ENCODE data around the gene DNM1L. TPM values are rescaled to one million over a fixed set of nuclear protein-coding genes. Genes with fewer than 3 reads are reported as not detected.
A peak's percentile ranks its signal among the peaks of the same experiment; 100 is the strongest.

DNM1L gene
- total and polyA plus RNA-seq, 9 of the 15 experiments (the other 6 are each of a cell fraction or from before 2014, with no cell fraction given): 24.1 to 82.8 (median 61.5) TPM

GRCh38 chr12:32644431-32644830 is 34.7 kb upstream of the DNM1L start (continued):
- no peak for TF ChIP-seq UBTF (IDR thresholded peaks at IDR 0.05; ENCODE audit: borderline replicate concordance in 1 of 2, low read depth in 2 of 2, low read length in 2 of 2)
- peak in 1 of 2 experiments; percentile 62; a peak in 1 of 4 replicates for TF ChIP-seq MLLT1 (IDR thresholded peaks at IDR 0.05)
- no peak for TF ChIP-seq KAT8 (IDR thresholded peaks at IDR 0.05; ENCODE audit: low read depth)
- TF ChIP-seq THAP7 (CRISPR knock-in tag; IDR thresholded peaks at IDR 0.05): no peak
- TF ChIP-seq ZBTB17 (CRISPR knock-in tag; IDR thresholded peaks at IDR 0.05): no peak
- 0 out of 2 replicates have a peak, but pooled peaks have one; percentile 47 for TF ChIP-seq HEY1 (CRISPR knock-in tag; IDR thresholded peaks at IDR 0.05; ENCODE audit: borderline replicate concordance)
- TF ChIP-seq ZNF586 (CRISPR knock-in tag; conservative IDR thresholded peaks at IDR 0.05): no peak
- TF ChIP-seq FOXA3 (CRISPR knock-in tag; conservative IDR thresholded peaks at IDR 0.05 in 1 of 2, IDR thresholded peaks at IDR 0.05 in 1 of 2): peak in 1 of 2 experiments; percentile 49; a peak in 1 of 4 replicates
- TF ChIP-seq KLF10 (CRISPR knock-in tag; IDR thresholded peaks at IDR 0.05): no peak
- TF ChIP-seq MTA2 (IDR thresholded peaks at IDR 0.05; ENCODE audit: low read depth): peak; percentile 78
- 0 out of 2 replicates have a peak, but pooled peaks have one; percentile 10 for TF ChIP-seq NFE2 (IDR thresholded peaks at IDR 0.05; ENCODE audit: low read depth)
- no peak for TF ChIP-seq CBX1 (IDR thresholded peaks at IDR 0.05; ENCODE audit: low read depth)
- no peak for TF ChIP-seq HNRNPK (IDR thresholded peaks at IDR 0.05; ENCODE audit: low read depth, low read length, poor library complexity, severe bottlenecking)
- no peak for TF ChIP-seq SMAD3 (CRISPR knock-in tag; conservative IDR thresholded peaks at IDR 0.05)
- no peak for TF ChIP-seq MBD2 (IDR thresholded peaks at IDR 0.05; ENCODE audit: borderline replicate concordance, low read depth)
- TF ChIP-seq CBFA2T3 (IDR thresholded peaks at IDR 0.05): peak; percentile 87
- no peak for TF ChIP-seq BRD9 (IDR thresholded peaks at IDR 0.05; ENCODE audit: low read depth, partially characterized antibody)
- no peak for TF ChIP-seq HDAC8 (tag; IDR thresholded peaks at IDR 0.05)
- peak; percentile 91 to 92 for TF ChIP-seq KDM1A (IDR thresholded peaks at IDR 0.05)
- no peak for TF ChIP-seq AFF1 (IDR thresholded peaks at IDR 0.05; ENCODE audit: low read depth in 1 of 2, partially characterized antibody in 2 of 2)
- TF ChIP-seq HDAC1 (IDR thresholded peaks at IDR 0.05): no peak
- no peak for TF ChIP-seq SP1 (CRISPR knock-in tag; IDR thresholded peaks at IDR 0.05)
